PC-9 (cell line): ENCODE results near the gene SLC2A4RG. TPM values are rescaled to one million over a fixed set of nuclear protein-coding genes. Genes with fewer than 3 reads are reported as not detected.

Source experiments
- BruUV-seq: library from RNA; stranded (reverse); fragments of 400-500 nt; replicated peaks from 2 replicates; lab custom pipeline; 2021; lab: Mats Ljungman, UMichigan
- CTCF ChIA-PET: fragments of 300-600 bp; sonication (Branson Sonifier 250); formaldehyde crosslinking; loops from one replicate; lab custom pipeline; 2022; ENCODE audit warnings: antibody characterized with exemption; lab: Charles Lee
- POLR2A ChIA-PET: fragments of 300-600 bp; sonication (Branson Sonifier 250); formaldehyde crosslinking; loops from one replicate; lab custom pipeline; 2022; ENCODE audit warnings: antibody characterized with exemption; ENCODE audit not compliant: unreplicated experiment; lab: Charles Lee
- DNase-seq, 2 experiments: peaks; one replicate each; pipeline versions ENCODE4 v3.0.0 to v3.0.0-alpha.2; 2015 to 2022; ENCODE audit warnings: mixed read lengths in 1 of 2
- H2AFZ ChIP-seq: fragments of 200-600 bp; sonication (generic); 2 replicates; pipeline ENCODE4 v1.8.1; 2017; ENCODE audit warnings: antibody characterized with exemption
- H3F3A ChIP-seq: fragments of 200-600 bp; sonication (generic); 2 replicates; pipeline ENCODE4 v1.8.1; 2017; ENCODE audit warnings: antibody characterized with exemption, mild to moderate bottlenecking, low read depth; ENCODE audit not compliant: insufficient read depth
- H3K27ac ChIP-seq: fragments of 200-600 bp; sonication (generic); 2 replicates; pipeline ENCODE4 v1.6.1; 2016; ENCODE audit warnings: mixed run types
- H3K27me3 ChIP-seq: fragments of 200-600 bp; sonication (generic); 2 replicates; pipeline ENCODE4 v1.6.1; 2016; ENCODE audit warnings: low read depth, mixed run types; ENCODE audit not compliant: insufficient read depth
- H3K36me3 ChIP-seq: fragments of 200-600 bp; sonication (generic); 2 replicates; pipeline ENCODE4 v1.6.1; 2016; ENCODE audit warnings: low read depth, mixed run types
- H3K4me1 ChIP-seq: fragments of 200-600 bp; sonication (generic); replicated peaks from 2 replicates; pipeline ENCODE4 v1.6.1; 2016; ENCODE audit warnings: mixed run types; ENCODE audit not compliant: insufficient read depth
- H3K4me2 ChIP-seq: fragments of 200-600 bp; sonication (generic); 2 replicates; pipeline ENCODE4 v1.6.1; 2017; ENCODE audit warnings: mixed run types
- H3K4me3 ChIP-seq: fragments of 200-600 bp; sonication (generic); 2 replicates; pipeline ENCODE4 v1.6.1; 2016; ENCODE audit warnings: mixed run types
- H3K79me2 ChIP-seq: fragments of 200-600 bp; sonication (generic); 2 replicates; pipeline ENCODE4 v1.6.1; 2017; ENCODE audit warnings: low read depth, mixed run types
- H3K9me2 ChIP-seq: fragments of 200-600 bp; sonication (generic); 2 replicates; pipeline ENCODE4 v1.8.1; 2017; ENCODE audit warnings: mild to moderate bottlenecking; ENCODE audit not compliant: insufficient read depth
- H3K9me3 ChIP-seq: fragments of 200-600 bp; sonication (generic); 2 replicates; pipeline ENCODE4 v1.8.1; 2016; ENCODE audit warnings: low read depth; ENCODE audit not compliant: insufficient read depth
- H4K20me1 ChIP-seq: fragments of 200-600 bp; sonication (generic); 2 replicates; pipeline ENCODE4 v1.8.1; 2017; ENCODE audit not compliant: insufficient read depth
- EZH2 ChIP-seq: fragments of 200-600 bp; sonication (generic); IDR thresholded peaks from 2 replicates; pipeline ENCODE4 v1.8.0; 2017; ENCODE audit warnings: antibody characterized with exemption, low read depth
- intact Hi-C: fragments of 100-400 bp; cut with micrococcal nuclease; formaldehyde crosslinking; loops from one replicate; pipeline ENCODE4 v1.10.0; 2022; ENCODE audit not compliant: unreplicated experiment
- total RNA-seq: library from RNA; stranded (reverse); gene quantifications from 2 replicates; pipeline ENCODE4 v1.2.3, GENCODE V29; 2021
- TF ChIP-seq, protein P1 (sequence below): fragments of 200-600 bp; sonication (generic); conservative IDR thresholded peaks from 2 replicates; pipeline ENCODE4 v1.6.1; 2017; ENCODE audit warnings: mixed run types, antibody characterized with exemption, mild to moderate bottlenecking, moderate library complexity

SLC2A4RG gene
- total RNA-seq, 1 experiment from 2014 or later: 167 TPM

DNA sequence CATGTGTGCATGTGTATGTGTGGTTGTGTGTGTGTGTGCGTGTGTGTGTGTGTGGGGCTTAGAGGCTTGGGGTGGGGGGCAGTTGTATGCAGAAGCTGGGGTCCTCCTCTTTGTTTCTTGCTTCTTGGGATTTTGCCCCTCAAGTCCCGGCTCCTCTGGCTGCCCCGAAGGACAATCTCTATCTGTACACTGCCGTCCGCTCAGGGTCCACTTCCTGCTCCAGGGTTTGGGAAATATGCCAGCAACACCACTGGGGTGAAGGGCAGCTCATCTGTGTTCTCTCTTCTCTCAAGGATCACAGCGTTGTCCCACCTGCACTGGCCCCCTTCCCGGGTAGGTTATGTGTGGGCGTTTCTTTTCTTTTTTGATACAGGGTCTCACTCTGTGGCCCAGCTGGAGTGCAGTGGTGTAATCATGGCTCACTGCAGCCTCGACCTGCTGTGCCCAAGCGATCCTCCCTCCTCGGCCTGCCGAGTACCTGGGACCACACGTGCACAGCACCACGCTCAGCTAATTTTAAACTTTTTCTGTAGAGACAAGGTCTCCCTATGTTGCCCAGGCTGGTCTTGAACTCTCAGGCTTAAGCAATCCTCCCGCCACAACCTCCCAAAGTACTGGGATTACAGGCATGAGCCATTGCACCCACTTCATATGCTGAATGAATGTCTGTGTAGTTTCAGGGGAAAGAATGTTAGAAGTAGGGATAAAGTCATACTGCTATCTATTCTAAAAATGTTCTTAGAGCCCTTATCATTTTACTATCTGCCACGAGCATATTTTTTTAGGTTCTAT is 25.7 kb downstream of the SLC2A4RG start:
- POLR2A ChIA-PET: interaction anchor here (0.7 kb wide), 1 partner anchor 170 kb away, joined by 3 read pairs; no protein-coding TSS in a partner anchor

DNA sequence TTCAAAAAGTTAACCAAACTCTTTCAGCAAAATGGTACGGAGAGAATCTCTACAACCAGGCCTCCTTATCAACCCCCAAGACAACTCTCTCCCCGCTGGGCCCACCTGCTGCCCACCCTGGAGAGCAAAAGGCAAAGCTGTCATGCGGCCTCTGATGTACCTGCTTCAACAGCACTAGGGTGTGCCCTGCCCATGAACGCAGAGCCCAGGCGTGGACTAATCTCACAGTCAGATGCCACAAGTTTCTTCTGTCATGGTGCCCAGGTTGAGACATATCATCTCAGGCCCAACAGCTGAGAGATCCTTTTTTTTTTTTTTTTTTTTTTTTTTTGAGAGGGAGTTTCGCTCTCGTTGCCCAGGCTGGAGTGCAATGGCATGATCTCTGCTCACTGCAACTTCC is 26.3 kb downstream of the SLC2A4RG start:
- Histone ChIP-seq H3K27ac (no peak overlapping the region), H4K20me1 (no peaks in the 10 kb centered on the region), H3K4me3 (no peak overlapping the region), H3K79me2 (no peaks in the 10 kb centered on the region), H3K36me3 (no peaks in the 10 kb centered on the region), H2AFZ (no peak overlapping the region), H3K4me1 (no peaks in the 10 kb centered on the region), H3K9me3 (no peaks in the 10 kb centered on the region), H3K27me3 (no peaks in the 10 kb centered on the region), H3F3A (no peaks in the 10 kb centered on the region), H3K4me2 (no peak overlapping the region), H3K9me2 (no peaks in the 10 kb centered on the region)
- TF ChIP-seq, protein P1, sequence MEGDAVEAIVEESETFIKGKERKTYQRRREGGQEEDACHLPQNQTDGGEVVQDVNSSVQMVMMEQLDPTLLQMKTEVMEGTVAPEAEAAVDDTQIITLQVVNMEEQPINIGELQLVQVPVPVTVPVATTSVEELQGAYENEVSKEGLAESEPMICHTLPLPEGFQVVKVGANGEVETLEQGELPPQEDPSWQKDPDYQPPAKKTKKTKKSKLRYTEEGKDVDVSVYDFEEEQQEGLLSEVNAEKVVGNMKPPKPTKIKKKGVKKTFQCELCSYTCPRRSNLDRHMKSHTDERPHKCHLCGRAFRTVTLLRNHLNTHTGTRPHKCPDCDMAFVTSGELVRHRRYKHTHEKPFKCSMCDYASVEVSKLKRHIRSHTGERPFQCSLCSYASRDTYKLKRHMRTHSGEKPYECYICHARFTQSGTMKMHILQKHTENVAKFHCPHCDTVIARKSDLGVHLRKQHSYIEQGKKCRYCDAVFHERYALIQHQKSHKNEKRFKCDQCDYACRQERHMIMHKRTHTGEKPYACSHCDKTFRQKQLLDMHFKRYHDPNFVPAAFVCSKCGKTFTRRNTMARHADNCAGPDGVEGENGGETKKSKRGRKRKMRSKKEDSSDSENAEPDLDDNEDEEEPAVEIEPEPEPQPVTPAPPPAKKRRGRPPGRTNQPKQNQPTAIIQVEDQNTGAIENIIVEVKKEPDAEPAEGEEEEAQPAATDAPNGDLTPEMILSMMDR: no peak
- no peak for TF ChIP-seq EZH2
- ChIA-PET POLR2A (no interaction called here), CTCF (no interaction called here)
- intact Hi-C loops: no loop called here
- BruUV-seq: no TSS peak
- DNase-seq: no peak

More for the DNA sequence above, 25.7 kb downstream of the SLC2A4RG start:
- Histone ChIP-seq H3K27me3 (no peaks in the 10 kb centered on the region), H3K9me3 (no peaks in the 10 kb centered on the region), H3K79me2 (no peaks in the 10 kb centered on the region), H3K27ac (no peak overlapping the region), H2AFZ (no peak overlapping the region), H4K20me1 (no peaks in the 10 kb centered on the region), H3K9me2 (no peaks in the 10 kb centered on the region), H3K4me2 (no peak overlapping the region), H3K36me3 (no peaks in the 10 kb centered on the region), H3K4me3 (no peak overlapping the region), H3K4me1 (no peaks in the 10 kb centered on the region), H3F3A (no peaks in the 10 kb centered on the region)
- no peak for DNase-seq
- TF ChIP-seq, protein P1: no peak
- intact Hi-C loops: no loop called here
- no TSS peak for BruUV-seq
- CTCF ChIA-PET: no interaction called here

DNA sequence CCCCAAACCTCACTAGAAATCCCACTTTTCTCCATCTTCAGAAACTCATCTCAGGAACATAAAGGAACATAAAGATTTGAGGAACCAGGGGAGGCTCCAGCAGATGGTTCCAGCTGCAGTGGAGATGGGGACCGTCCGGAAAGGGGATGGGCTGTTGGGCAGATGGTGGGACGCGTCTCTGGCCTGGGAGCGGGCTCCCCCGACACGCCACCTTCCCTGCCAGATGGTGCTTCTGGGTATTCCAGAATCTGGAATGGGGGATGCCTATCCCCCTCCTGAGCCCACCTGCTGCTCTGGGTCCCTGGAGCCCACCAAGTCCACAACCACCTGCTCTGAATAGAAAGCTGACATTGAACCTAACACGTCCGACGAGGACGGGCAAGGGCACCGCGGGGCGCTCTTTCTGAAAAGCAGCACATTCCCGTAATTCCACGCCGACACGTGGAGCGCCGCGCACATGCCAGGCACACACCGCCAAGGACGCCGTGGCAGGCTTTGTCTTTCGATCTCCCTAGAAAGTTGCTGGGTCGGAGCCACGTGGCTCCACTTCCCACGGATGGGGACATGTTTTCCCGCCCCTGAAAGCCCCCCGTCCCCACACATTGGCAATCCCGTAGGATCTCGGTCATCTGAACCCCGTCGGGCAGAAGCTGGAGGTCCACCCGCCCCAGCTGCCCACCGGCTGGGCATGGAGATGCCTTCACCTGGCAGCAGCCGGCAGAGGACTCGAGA is 27.3 kb downstream of the SLC2A4RG start:
- no peaks in the 10 kb centered on the region for H3F3A ChIP-seq
- ChIA-PET CTCF (interaction anchor here (0.6 kb wide), 1 partner anchor 27 kb away, joined by 4 read pairs; no protein-coding TSS in a partner anchor), POLR2A (no interaction called here)
- no peaks in the 10 kb centered on the region for H3K9me3 ChIP-seq
- H3K36me3 ChIP-seq: no peaks in the 10 kb centered on the region
- no peaks in the 10 kb centered on the region for H3K9me2 ChIP-seq
- TF ChIP-seq, protein P1: no peak
- TF ChIP-seq EZH2: no peak
- no peak overlapping the region for H3K4me3 ChIP-seq
- H3K27me3 ChIP-seq: no peaks in the 10 kb centered on the region
- H3K79me2 ChIP-seq: no peaks in the 10 kb centered on the region
- no peaks in the 10 kb centered on the region for H4K20me1 ChIP-seq
- BruUV-seq: no TSS peak
- no peak overlapping the region for H2AFZ ChIP-seq
- no peaks in the 10 kb centered on the region for H3K4me1 ChIP-seq
- H3K4me2 ChIP-seq: no peak overlapping the region
- intact Hi-C loops: no loop called here
- DNase-seq: no peak
- no peak overlapping the region for H3K27ac ChIP-seq
